HepG2 (cell line): ENCODE results near the gene TNXB. TPM values are rescaled to one million over a fixed set of nuclear protein-coding genes. Genes with fewer than 3 reads are reported as not detected.

Experiments used
- CREB1 ChIP-seq, 2 experiments: fragments of 450-650 bp in 1 of 2; IDR thresholded peaks; 2 replicates each; pipeline ENCODE4 v1.6.1; 2016 to 2017; ENCODE audit warnings: control low read depth in 1 of 2, mild to moderate bottlenecking in 1 of 2, missing compliant biosample characterization in 1 of 2, missing genetic modification characterization in 1 of 2
- ETV5 ChIP-seq: IDR thresholded peaks from 2 replicates; pipeline ENCODE4 v1.6.1; 2018; ENCODE audit warnings: missing biosample characterization, missing genetic modification reagents, inconsistent platforms, borderline replicate concordance
- GATAD1 ChIP-seq: IDR thresholded peaks from 2 replicates; pipeline ENCODE4 v1.6.1; 2016; ENCODE audit warnings: missing genetic modification reagents, missing compliant biosample characterization
- HDAC6 ChIP-seq: fragments of 200-600 bp; sonication (generic); IDR thresholded peaks from 2 replicates; pipeline ENCODE4 v1.7.0; 2017; ENCODE audit warnings: mild to moderate bottlenecking, antibody characterized with exemption, low read length, low read depth
- HIC2 ChIP-seq: sonication (generic); formaldehyde crosslinking; IDR thresholded peaks from 2 replicates; pipeline ENCODE4 v1.9.0; 2022; ENCODE audit warnings: low read depth, missing genetic modification reagents
- IRF2 ChIP-seq: IDR thresholded peaks from 2 replicates; pipeline ENCODE4 v1.6.1; 2018; ENCODE audit warnings: missing genetic modification reagents, missing compliant biosample characterization
- MLXIP ChIP-seq: sonication (generic); formaldehyde crosslinking; IDR thresholded peaks from 2 replicates; pipeline ENCODE4 v1.9.0; 2021; ENCODE audit warnings: missing genetic modification reagents, borderline replicate concordance
- NR0B2 ChIP-seq: sonication (generic); formaldehyde crosslinking; IDR thresholded peaks from 2 replicates; pipeline ENCODE4 v1.4.0; 2020; ENCODE audit warnings: mild to moderate bottlenecking, missing genetic modification reagents
- RARA ChIP-seq: IDR thresholded peaks from 2 replicates; pipeline ENCODE4 v1.6.1; 2016; ENCODE audit warnings: missing genetic modification reagents, missing compliant biosample characterization
- RBM22 ChIP-seq: fragments of 200-400 bp; formaldehyde crosslinking; optimal IDR thresholded peaks from 2 replicates; pipeline ENCODE3; 2017; ENCODE audit warnings: mild to moderate bottlenecking, low read length, moderate library complexity
- SATB2 ChIP-seq: sonication (generic); formaldehyde crosslinking; IDR thresholded peaks from 2 replicates; pipeline ENCODE4 v1.5.0; 2020; ENCODE audit warnings: missing genetic modification reagents
- ZFP36 ChIP-seq: fragments of 150-350 bp; IDR thresholded peaks from 2 replicates; pipeline ENCODE4 v1.6.1; 2018; ENCODE audit warnings: borderline replicate concordance, low read length, low read depth; ENCODE audit not compliant: partially characterized antibody
- ZNF276 ChIP-seq: sonication (generic); formaldehyde crosslinking; IDR thresholded peaks from 2 replicates; pipeline ENCODE4 v1.4.0; 2020; ENCODE audit warnings: mild to moderate bottlenecking, low read depth, missing genetic modification reagents
- ZNF281 ChIP-seq: sonication (generic); formaldehyde crosslinking; IDR thresholded peaks from 2 replicates; pipeline ENCODE4 v1.4.0; 2020; ENCODE audit warnings: missing genetic modification reagents, borderline replicate concordance
- ZNF7 ChIP-seq: IDR thresholded peaks from 2 replicates; pipeline ENCODE4 v1.6.1; 2016; ENCODE audit warnings: missing biosample characterization, missing genetic modification reagents
- polyA plus RNA-seq, 8 experiments: library from polyadenylated mRNA; depleted of rRNA in 3 of 8; stranded (reverse) in 7 of 8; unstranded in 1 of 8; fragments of >200 nt; fragmentation: Illumina TruSeq in 4 of 8; extraction: Trizol in 4 of 8; gene quantifications; 2 replicates each; pipeline versions ENCODE4 v1.2.1 to v1.2.3, GENCODE V29; 2011 to 2016; ENCODE audit warnings: low read depth in 4 of 8, missing spikeins in 1 of 8, mixed read lengths in 1 of 8; ENCODE audit not compliant: insufficient read depth in 1 of 8
- total RNA-seq, 5 experiments: library from RNA; depleted of rRNA; stranded (reverse); fragments of >200 nt; fragmentation: Illumina TruSeq; extraction: Trizol; gene quantifications; 2 replicates each; pipeline ENCODE4 v1.2.3, GENCODE V29; 2016; ENCODE audit warnings: low read depth in 1 of 5

The TNXB gene
- total and polyA plus RNA-seq, 2 of the 13 experiments (the other 11 are each of a cell fraction or from before 2014, with no cell fraction given) = 1.6 to 2.7 TPM

- TF ChIP-seq ZNF276 (CRISPR knock-in tag) (peak; percentile 81; the same call in 1 of the 2 replicates), ZNF7 (CRISPR knock-in tag) (no peak), NR0B2 (CRISPR knock-in tag) (no peak), ZFP36 (no peak), ETV5 (CRISPR knock-in tag) (peak; percentile 82), SATB2 (CRISPR knock-in tag) (peak; percentile 72), GATAD1 (peak; percentile 91), CREB1 (IDR thresholded peaks at IDR 0.05) (peak; percentile 95), CREB1 (CRISPR knock-in tag; IDR thresholded peaks at IDR 0.05) (peak; percentile 97), ZNF281 (CRISPR knock-in tag) (peak; percentile 100), RBM22 (peak; percentile 76), MLXIP (CRISPR knock-in tag) (0 out of 2 replicates have a peak, but pooled peaks have one; percentile 46), HIC2 (peak; percentile 82; the same call in 1 of the 2 replicates), RARA (CRISPR knock-in tag) (peak; percentile 39), HDAC6 (no peak), IRF2 (CRISPR knock-in tag) (peak; percentile 93)
Measured at GRCh38 chr6:32153564-32154513, 44.7 kb upstream of the TNXB start, which contains the start of gene PPT2 (continued).
